CD4-positive, CD25-positive, alpha-beta regulatory T cell (primary cell): Measurements from ENCODE around the gene RAB20. TPM values are rescaled to one million over a fixed set of nuclear protein-coding genes. Genes with fewer than 3 reads are reported as not detected.

Experiments used
- ATAC-seq, 2 donors: fragments of 150-1000 bp; cut with Tn5 transposase; one replicate each; pipeline ENCODE4 v1.10.0; 2021; ENCODE audit warnings: low read depth in 2 of 2, moderate number of reproducible peaks in 2 of 2, moderate library complexity in 1 of 2
- DNase-seq, 3 donors: peaks; one replicate each; pipeline versions ENCODE4 v3.0.0 to v3.0.0-alpha.2; 2012 to 2022; ENCODE audit warnings: mixed read lengths in 1 of 3
- H3K27ac ChIP-seq: one replicate; pipeline ENCODE4 v1.7.0; 2013; ENCODE audit warnings: mild to moderate bottlenecking, low read length; ENCODE audit not compliant: insufficient read depth, poor library complexity, severe bottlenecking
- H3K27me3 ChIP-seq: one replicate; pipeline ENCODE4 v1.7.0; 2013; ENCODE audit warnings: low read length; ENCODE audit not compliant: control insufficient read depth, insufficient read depth
- H3K36me3 ChIP-seq: one replicate; pipeline ENCODE4 v1.7.0; 2013; ENCODE audit warnings: mild to moderate bottlenecking, low read length, moderate library complexity; ENCODE audit not compliant: control insufficient read depth, insufficient read depth
- H3K4me1 ChIP-seq: 2 replicates; pipeline ENCODE4 v1.7.0; 2013; ENCODE audit warnings: mild to moderate bottlenecking, low read length; ENCODE audit not compliant: insufficient read depth, control insufficient read depth, poor library complexity, severe bottlenecking
- H3K4me3 ChIP-seq: one replicate; pipeline ENCODE4 v1.7.0; 2013; ENCODE audit warnings: low read depth, mild to moderate bottlenecking, low read length, moderate library complexity
- H3K9me3 ChIP-seq, 2 experiments: 1 replicate in 1 of 2; 2 replicates in 1 of 2; pipeline ENCODE4 v1.7.0; 2013; ENCODE audit warnings: low read length in 2 of 2, mild to moderate bottlenecking in 1 of 2, moderate library complexity in 1 of 2; ENCODE audit not compliant: control insufficient read depth in 2 of 2
- H3K27ac Mint-ChIP-seq, 3 donors: one replicate each; pipeline ENCODE4 v1.8.0; 2020 to 2022; ENCODE audit warnings: mild to moderate bottlenecking in 3 of 3, mixed read lengths in 3 of 3, moderate library complexity in 2 of 3
- H3K27me3 Mint-ChIP-seq: one replicate; pipeline ENCODE4 v1.8.0; 2022; ENCODE audit warnings: mild to moderate bottlenecking, mixed read lengths
- H3K36me3 Mint-ChIP-seq: one replicate; pipeline ENCODE4 v1.8.0; 2020; ENCODE audit warnings: mixed read lengths
- H3K4me1 Mint-ChIP-seq, 4 donors: one replicate each; pipeline ENCODE4 v1.8.0; 2020 to 2022; ENCODE audit warnings: mixed read lengths in 4 of 4, mild to moderate bottlenecking in 1 of 4
- H3K4me3 Mint-ChIP-seq, 4 donors: one replicate each; pipeline ENCODE4 v1.8.0; 2020 to 2022; ENCODE audit warnings: mild to moderate bottlenecking in 4 of 4, mixed read lengths in 4 of 4, moderate library complexity in 3 of 4
- H3K9me3 Mint-ChIP-seq, 7 donors: one replicate each; pipeline ENCODE4 v1.8.0; 2020 to 2022; ENCODE audit warnings: mixed read lengths in 7 of 7, mild to moderate bottlenecking in 3 of 7, moderate library complexity in 2 of 7
- polyA plus RNA-seq, 4 donors: library from polyadenylated mRNA; unstranded; fragments of 300-500 nt; fragmentation: Illumina TruSeq; gene quantifications; one replicate each; pipeline ENCODE4 v1.2.3, GENCODE V29; 2021
- total RNA-seq: library from RNA; stranded (reverse); gene quantifications from one replicate; pipeline ENCODE4 v1.2.3, GENCODE V29; 2022

Gene RAB20
- total and polyA plus RNA-seq, 5 donors from 2014 or later = 1.2 to 4.7 (median 2.4) TPM; not detected in 1

GRCh38 chr13:110581506-110582185, 20.1 kb upstream of the RAB20 start:
- H3K4me3 Mint-ChIP-seq = no peak overlapping the region
- peaks cover 11% of the 10 kb centered on the region for H3K27me3 Mint-ChIP-seq
- Histone ChIP-seq H3K36me3 (no peaks in the 10 kb centered on the region), H3K4me3 (no peak overlapping the region), H3K9me3 (no peaks in the 10 kb centered on the region), H3K27ac (no peak overlapping the region), H3K27me3 (peaks cover 4% of the 10 kb centered on the region), H3K4me1 (no peaks in the 10 kb centered on the region)
- H3K9me3 Mint-ChIP-seq = peaks cover 0 to 3% (median 0%) of the 10 kb centered on the region in 7 donors
- H3K36me3 Mint-ChIP-seq = no peaks in the 10 kb centered on the region
- ATAC-seq (no peak), DNase-seq (no peak)
- no peaks in the 10 kb centered on the region for H3K4me1 Mint-ChIP-seq
- peak overlapping the region in 1 of 3 donors; percentile 26 for H3K27ac Mint-ChIP-seq

- DNase-seq (no peak), ATAC-seq (no peak)
- H3K4me3 Mint-ChIP-seq = no peak overlapping the region
- no peaks in the 10 kb centered on the region for H3K36me3 Mint-ChIP-seq
- Histone ChIP-seq H3K4me3 (no peak overlapping the region), H3K27me3 (peaks cover 4% of the 10 kb centered on the region), H3K4me1 (no peaks in the 10 kb centered on the region), H3K9me3 (no peaks in the 10 kb centered on the region), H3K27ac (no peak overlapping the region), H3K36me3 (no peaks in the 10 kb centered on the region)
- H3K4me1 Mint-ChIP-seq = peaks cover 0 to 4% (median 0%) of the 10 kb centered on the region in 4 donors
- H3K27me3 Mint-ChIP-seq = peaks cover 11% of the 10 kb centered on the region
- no peak overlapping the region for H3K27ac Mint-ChIP-seq
- H3K9me3 Mint-ChIP-seq = peaks cover 0 to 3% (median 0%) of the 10 kb centered on the region in 7 donors
These were observed 19.3 kb upstream of the RAB20 start for GRCh38 chr13:110580800-110581199.

- DNase-seq = no peak
- H3K27ac Mint-ChIP-seq = peak overlapping the region in 1 of 3 donors; percentile 27
- no peak overlapping the region for H3K27ac ChIP-seq
- no peak overlapping the region for H3K4me3 Mint-ChIP-seq
- ATAC-seq = no peak
- no peaks in the 10 kb centered on the region for H3K9me3 ChIP-seq
- no peaks in the 10 kb centered on the region for H3K36me3 ChIP-seq
- peaks cover 0 to 7% (median 3%) of the 10 kb centered on the region in 4 donors for H3K4me1 Mint-ChIP-seq
- H3K9me3 Mint-ChIP-seq = peaks cover 0 to 3% (median 0%) of the 10 kb centered on the region in 7 donors
- H3K27me3 ChIP-seq = peaks cover 2% of the 10 kb centered on the region
- no peak overlapping the region for H3K4me3 ChIP-seq
- peaks cover 28% of the 10 kb centered on the region for H3K27me3 Mint-ChIP-seq
- no peaks in the 10 kb centered on the region for H3K4me1 ChIP-seq
- no peaks in the 10 kb centered on the region for H3K36me3 Mint-ChIP-seq
These were observed 16.8 kb upstream of the RAB20 start for GRCh38 chr13:110578363-110578762.

DNA sequence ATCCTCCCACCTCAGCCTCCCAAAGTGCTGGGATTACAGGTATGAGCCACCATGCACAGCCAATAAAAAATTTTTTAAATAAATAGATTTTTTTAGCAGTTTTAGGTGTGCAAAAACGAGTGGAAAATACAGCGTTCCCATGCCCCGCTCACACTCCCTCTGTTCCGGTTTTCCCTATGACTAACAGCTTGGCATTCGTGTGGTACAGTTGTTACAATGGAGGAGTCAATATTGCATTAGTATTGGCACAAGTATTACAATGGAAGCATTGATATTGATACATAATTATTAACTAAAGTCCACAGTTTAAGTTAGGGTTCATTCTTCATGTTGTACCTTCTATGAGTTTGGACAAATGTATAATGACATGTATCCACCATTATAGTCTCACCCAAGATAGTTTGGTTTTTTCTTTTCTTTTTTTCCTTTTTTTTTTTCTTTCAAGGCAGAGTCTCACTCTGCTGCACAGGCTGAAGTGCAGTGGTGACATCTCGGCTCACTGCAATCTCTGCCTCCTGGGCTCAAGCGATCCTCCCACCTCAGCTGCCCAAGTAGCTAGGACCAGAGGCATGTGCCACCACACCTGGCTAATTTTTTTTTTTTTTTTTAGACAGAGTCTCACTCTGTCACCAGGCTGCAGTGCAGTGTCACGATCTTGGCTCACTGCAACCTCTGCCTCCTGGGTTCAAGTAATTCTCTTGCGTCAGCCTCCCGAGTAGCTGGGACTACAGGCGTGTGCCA, 15.4 kb upstream of the RAB20 start:
- H3K27me3 ChIP-seq = peaks cover 5% of the 10 kb centered on the region
- Mint-ChIP-seq H3K4me3 (peak overlapping the region in 1 of 4 donors; percentile 24), H3K36me3 (no peaks in the 10 kb centered on the region), H3K27me3 (peaks cover 28% of the 10 kb centered on the region), H3K27ac (no peak overlapping the region), H3K9me3 (no peaks in the 10 kb centered on the region), H3K4me1 (peaks cover 0 to 7% (median 3%) of the 10 kb centered on the region in 4 donors)
- H3K27ac ChIP-seq = no peak overlapping the region
- ATAC-seq = no peak
- no peak for DNase-seq
- no peaks in the 10 kb centered on the region for H3K9me3 ChIP-seq
- no peaks in the 10 kb centered on the region for H3K36me3 ChIP-seq
- H3K4me3 ChIP-seq = no peak overlapping the region
- H3K4me1 ChIP-seq = no peaks in the 10 kb centered on the region

- Mint-ChIP-seq H3K4me1 (peaks cover 0 to 7% (median 3%) of the 10 kb centered on the region in 4 donors), H3K36me3 (no peaks in the 10 kb centered on the region), H3K27ac (no peak overlapping the region), H3K9me3 (no peaks in the 10 kb centered on the region), H3K27me3 (peaks cover 33% of the 10 kb centered on the region), H3K4me3 (no peak overlapping the region)
- DNase-seq = no peak
- ATAC-seq = no peak
- no peaks in the 10 kb centered on the region for H3K9me3 ChIP-seq
- H3K36me3 ChIP-seq = no peaks in the 10 kb centered on the region
- H3K4me3 ChIP-seq = no peak overlapping the region
- no peak overlapping the region for H3K27ac ChIP-seq
- H3K4me1 ChIP-seq = no peaks in the 10 kb centered on the region
- H3K27me3 ChIP-seq = peaks cover 5% of the 10 kb centered on the region
These were observed 14.5 kb upstream of the RAB20 start for GRCh38 chr13:110576070-110576394.

DNA sequence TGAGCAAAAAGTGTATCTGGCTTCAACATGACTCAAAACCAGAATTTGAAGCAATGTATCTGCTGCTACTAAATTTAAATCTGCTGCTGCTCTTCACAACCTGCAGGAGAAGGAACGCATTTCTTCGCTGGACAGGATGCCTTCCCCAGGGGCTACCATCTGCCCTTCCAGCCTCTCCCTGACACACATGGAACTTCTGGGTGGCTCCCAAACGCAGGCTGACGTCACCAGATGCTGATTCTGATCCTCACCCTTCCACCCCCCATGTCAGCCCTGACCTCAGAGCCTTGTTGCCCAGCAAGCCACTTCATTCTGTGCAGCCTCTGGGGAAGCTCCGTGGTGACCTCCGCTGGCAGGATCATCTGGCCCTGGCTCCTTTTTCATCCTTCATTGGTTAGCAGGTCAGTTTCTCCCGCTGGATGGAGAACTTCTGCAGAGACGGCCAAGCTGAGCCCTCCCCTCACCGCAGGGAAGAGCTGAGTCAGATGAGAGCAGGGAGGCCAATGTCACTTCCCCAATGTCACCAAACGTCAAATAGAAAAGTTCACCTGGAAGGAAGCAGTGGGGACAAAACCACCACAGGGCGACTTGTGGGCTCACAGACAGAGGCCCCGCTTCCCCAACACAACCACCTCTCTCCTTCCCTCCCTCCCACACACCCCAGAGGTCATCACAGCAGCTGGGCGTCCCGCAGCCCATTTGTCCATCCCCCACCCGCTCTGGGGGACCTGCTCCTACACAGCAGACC, 14.0 kb upstream of the RAB20 start:
- Mint-ChIP-seq H3K4me1 (peaks cover 0 to 7% (median 3%) of the 10 kb centered on the region in 4 donors), H3K9me3 (no peaks in the 10 kb centered on the region), H3K27ac (no peak overlapping the region), H3K36me3 (no peaks in the 10 kb centered on the region), H3K4me3 (no peak overlapping the region), H3K27me3 (peaks cover 36% of the 10 kb centered on the region)
- H3K9me3 ChIP-seq = no peaks in the 10 kb centered on the region
- DNase-seq (peak in 1 of 3 donors; percentile 15), ATAC-seq (no peak)
- H3K27ac ChIP-seq = no peak overlapping the region
- H3K27me3 ChIP-seq = peaks cover 3% of the 10 kb centered on the region
- H3K36me3 ChIP-seq = no peaks in the 10 kb centered on the region
- no peak overlapping the region for H3K4me3 ChIP-seq
- H3K4me1 ChIP-seq = no peaks in the 10 kb centered on the region

GRCh38 chr13:110574161-110574560, 12.6 kb upstream of the RAB20 start:
- Mint-ChIP-seq H3K36me3 (no peaks in the 10 kb centered on the region), H3K4me1 (peaks cover 0 to 7% (median 3%) of the 10 kb centered on the region in 4 donors), H3K9me3 (peaks cover 0 to 2% (median 0%) of the 10 kb centered on the region in 7 donors), H3K27ac (no peak overlapping the region), H3K4me3 (no peak overlapping the region), H3K27me3 (peaks cover 36% of the 10 kb centered on the region)
- Histone ChIP-seq H3K27ac (no peak overlapping the region), H3K27me3 (peaks cover 3% of the 10 kb centered on the region), H3K4me1 (no peaks in the 10 kb centered on the region), H3K9me3 (no peaks in the 10 kb centered on the region), H3K36me3 (no peaks in the 10 kb centered on the region), H3K4me3 (no peak overlapping the region)
- DNase-seq (no peak), ATAC-seq (no peak)
